ENCODE results near the gene ADAT2. TPM values are rescaled to one million over a fixed set of nuclear protein-coding genes. Genes with fewer than 3 reads are reported as not detected.

Gene ADAT2
- polyA plus RNA-seq, 3 donors, result 0.08 to 9.7 (median 0.51) TPM

- Mint-ChIP-seq H3K4me1 (peaks cover 3% of the 10 kb centered on the region), H3K9me3 (no peaks in the 10 kb centered on the region), H3K4me3 (no peak overlapping the region), H3K36me3 (peaks cover 26 to 27% of the 10 kb centered on the region in 2 donors), H3K27me3 (ENCODE audit: low read depth in 3 of 3) (no peaks in the 10 kb centered on the region), H3K27ac (no peak overlapping the region)
- intact Hi-C loops (cut with micrococcal nuclease), result no loop called here
- H3K4me3 ChIP-seq (replicated peaks in 1 of 3; ENCODE audit: low read depth in 2 of 3, low read length in 3 of 3), result no peak overlapping the region
- H3K4me2 ChIP-seq (replicated peaks; ENCODE audit: extremely low read depth, low read length, poor library complexity, severe bottlenecking), result no peak overlapping the region
- no CpG with 5 or more reads among the region's 1 CpG for WGBS (ENCODE audit: insufficient coverage)
- H3K4me1 ChIP-seq (ENCODE audit: control insufficient read depth in 1 of 2, insufficient read depth in 2 of 2, low read length in 2 of 2), result no peaks in the 10 kb centered on the region
- H3K36me3 ChIP-seq (replicated peaks in 1 of 2; ENCODE audit: control insufficient read depth in 1 of 2, insufficient read depth in 2 of 2, low read length in 2 of 2), result peaks cover 20 to 31% of the 10 kb centered on the region in 2 donors
- H2AFZ ChIP-seq (ENCODE audit: insufficient read depth, low read depth, low read length, poor library complexity, severe bottlenecking), result no peak overlapping the region
- DNase-seq, result no peak
- H3K9ac ChIP-seq (ENCODE audit: insufficient read depth, low read length, poor library complexity, severe bottlenecking), result no peak overlapping the region
- no peak overlapping the region for H3K27ac ChIP-seq (ENCODE audit: low read depth in 1 of 2, low read length in 2 of 2)
- H3K9me3 ChIP-seq (replicated peaks in 1 of 2; ENCODE audit: control insufficient read depth in 1 of 2, insufficient read depth in 1 of 2, low read length in 2 of 2), result no peaks in the 10 kb centered on the region
- H4K20me1 ChIP-seq (ENCODE audit: insufficient read depth, low read length), result no peaks in the 10 kb centered on the region
- TF ChIP-seq, protein P1, sequence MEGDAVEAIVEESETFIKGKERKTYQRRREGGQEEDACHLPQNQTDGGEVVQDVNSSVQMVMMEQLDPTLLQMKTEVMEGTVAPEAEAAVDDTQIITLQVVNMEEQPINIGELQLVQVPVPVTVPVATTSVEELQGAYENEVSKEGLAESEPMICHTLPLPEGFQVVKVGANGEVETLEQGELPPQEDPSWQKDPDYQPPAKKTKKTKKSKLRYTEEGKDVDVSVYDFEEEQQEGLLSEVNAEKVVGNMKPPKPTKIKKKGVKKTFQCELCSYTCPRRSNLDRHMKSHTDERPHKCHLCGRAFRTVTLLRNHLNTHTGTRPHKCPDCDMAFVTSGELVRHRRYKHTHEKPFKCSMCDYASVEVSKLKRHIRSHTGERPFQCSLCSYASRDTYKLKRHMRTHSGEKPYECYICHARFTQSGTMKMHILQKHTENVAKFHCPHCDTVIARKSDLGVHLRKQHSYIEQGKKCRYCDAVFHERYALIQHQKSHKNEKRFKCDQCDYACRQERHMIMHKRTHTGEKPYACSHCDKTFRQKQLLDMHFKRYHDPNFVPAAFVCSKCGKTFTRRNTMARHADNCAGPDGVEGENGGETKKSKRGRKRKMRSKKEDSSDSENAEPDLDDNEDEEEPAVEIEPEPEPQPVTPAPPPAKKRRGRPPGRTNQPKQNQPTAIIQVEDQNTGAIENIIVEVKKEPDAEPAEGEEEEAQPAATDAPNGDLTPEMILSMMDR (IDR thresholded peaks at IDR 0.05), result no peak
- no peaks in the 10 kb centered on the region for H3K27me3 ChIP-seq (ENCODE audit: control insufficient read depth in 2 of 2, insufficient read depth in 2 of 2, low read length in 2 of 2)
- no peaks in the 10 kb centered on the region for H3K79me2 ChIP-seq (ENCODE audit: insufficient read depth, low read length)
These were observed 39.7 kb upstream of the ADAT2 start for GRCh38 chr6:143490244-143490643.

DNA sequence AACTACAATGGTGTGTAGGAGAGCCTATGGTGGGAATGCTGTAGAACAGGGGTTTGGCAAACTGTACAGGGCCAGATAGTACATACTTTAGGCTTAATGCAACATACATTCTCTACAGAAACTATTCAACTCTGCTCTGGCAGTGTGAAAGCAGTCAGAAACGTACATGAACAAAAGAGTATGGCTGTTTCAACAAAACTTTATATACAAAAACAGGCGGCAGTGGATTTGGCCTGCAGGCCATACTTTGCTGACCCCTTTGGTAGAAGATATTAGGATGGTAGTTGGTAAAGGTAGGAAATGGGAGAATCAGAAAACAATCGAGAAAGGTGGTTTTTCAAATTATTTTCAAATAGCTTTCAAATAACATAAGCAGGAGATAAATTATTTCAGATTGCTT, 36.3 kb upstream of the ADAT2 start:
- Histone ChIP-seq H2AFZ (ENCODE audit: insufficient read depth, low read depth, low read length, poor library complexity, severe bottlenecking) (no peak overlapping the region), H3K9ac (ENCODE audit: insufficient read depth, low read length, poor library complexity, severe bottlenecking) (no peak overlapping the region), H3K4me1 (ENCODE audit: control insufficient read depth in 1 of 2, insufficient read depth in 2 of 2, low read length in 2 of 2) (no peaks in the 10 kb centered on the region), H3K36me3 (replicated peaks in 1 of 2; ENCODE audit: control insufficient read depth in 1 of 2, insufficient read depth in 2 of 2, low read length in 2 of 2) (peaks cover 0 to 4% of the 10 kb centered on the region in 2 donors), H3K79me2 (ENCODE audit: insufficient read depth, low read length) (no peaks in the 10 kb centered on the region), H4K20me1 (ENCODE audit: insufficient read depth, low read length) (no peaks in the 10 kb centered on the region), H3K4me3 (replicated peaks in 1 of 3; ENCODE audit: low read depth in 2 of 3, low read length in 3 of 3) (no peak overlapping the region), H3K9me3 (replicated peaks in 1 of 2; ENCODE audit: control insufficient read depth in 1 of 2, insufficient read depth in 1 of 2, low read length in 2 of 2) (no peaks in the 10 kb centered on the region), H3K27me3 (ENCODE audit: control insufficient read depth in 2 of 2, insufficient read depth in 2 of 2, low read length in 2 of 2) (no peaks in the 10 kb centered on the region), H3K27ac (ENCODE audit: low read depth in 1 of 2, low read length in 2 of 2) (no peak overlapping the region), H3K4me2 (replicated peaks; ENCODE audit: extremely low read depth, low read length, poor library complexity, severe bottlenecking) (no peak overlapping the region)
- no peak for DNase-seq
- Mint-ChIP-seq H3K9me3 (no peaks in the 10 kb centered on the region), H3K27ac (no peak overlapping the region), H3K27me3 (ENCODE audit: low read depth in 3 of 3) (no peaks in the 10 kb centered on the region), H3K4me3 (no peak overlapping the region), H3K36me3 (peaks cover 3 to 7% of the 10 kb centered on the region in 2 donors), H3K4me1 (peaks cover 2% of the 10 kb centered on the region)
- intact Hi-C loops (cut with micrococcal nuclease), result no loop called here
- TF ChIP-seq, protein P1 (IDR thresholded peaks at IDR 0.05), result no peak
- no CpG with 5 or more reads among the region's 3 CpGs for WGBS (ENCODE audit: insufficient coverage)
